HG02970 (cell line): ENCODE results near the gene S100A7.
"Not testable (repeated sequence)": the region's sequence is repeated elsewhere in the genome, so short reads cannot be mapped to it uniquely, and the experiment has no call there.

Experiments used
- ATAC-seq: cut with Tn5 transposase; IDR thresholded peaks from one replicate; pipeline ENCODE4 v1.9.1; 2021; ENCODE audit warnings: mild to moderate bottlenecking, moderate library complexity, moderate number of reproducible peaks; ENCODE audit not compliant: unreplicated experiment, low FRiP score

Gene S100A7

DNA sequence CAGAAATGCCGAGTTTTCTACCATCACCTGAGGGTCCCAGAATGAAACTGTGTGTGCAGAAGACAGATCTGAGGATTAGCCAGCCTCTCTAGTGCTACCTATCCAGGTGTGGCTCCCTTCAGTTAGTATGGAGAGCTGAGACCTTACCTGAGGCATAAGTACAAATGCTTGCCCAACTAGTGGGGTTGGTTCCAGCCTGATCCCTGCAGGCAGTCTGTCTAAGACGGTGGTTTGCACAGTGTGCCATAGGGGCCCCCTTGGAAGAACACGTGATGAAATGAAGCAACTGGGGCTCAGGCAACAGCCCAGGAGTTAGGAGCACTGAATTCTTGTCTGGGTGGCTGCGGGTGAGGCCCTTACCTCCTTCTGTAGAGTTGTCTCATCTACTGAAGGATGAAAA, 28.5 kb downstream of the S100A7 start:
- no peak for ATAC-seq

DNA sequence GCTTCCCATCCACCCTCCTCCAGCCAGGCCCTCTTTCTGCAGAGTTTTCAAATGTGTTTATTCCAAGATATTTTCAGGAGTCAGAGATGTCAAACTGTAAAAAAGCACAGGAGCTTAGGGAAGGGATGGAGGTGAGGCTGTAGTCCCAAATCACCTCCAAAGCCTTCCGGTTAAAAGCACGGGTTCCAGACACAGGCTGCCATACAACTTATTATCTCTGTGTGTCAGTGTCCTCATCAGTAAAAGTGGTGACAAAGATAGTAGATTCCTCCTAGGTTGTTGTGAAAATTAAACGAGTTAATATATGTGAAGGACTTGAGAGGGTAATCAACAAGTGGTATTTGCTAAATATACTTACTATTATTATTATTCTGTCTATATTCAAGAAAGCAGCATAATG, 29.0 kb downstream of the S100A7 start:
- ATAC-seq = no peak

- ATAC-seq = no peak
Observed at GRCh38 chr1:153431002-153431401, 29.4 kb downstream of the S100A7 start.

- no peak for ATAC-seq
Observed at GRCh38 chr1:153430561-153430960, 29.9 kb downstream of the S100A7 start.

- ATAC-seq = no peak
Observed at GRCh38 chr1:153430166-153430553, 30.3 kb downstream of the S100A7 start.

GRCh38 chr1:153429266-153430165, 30.9 kb downstream of the S100A7 start:
- ATAC-seq = no peak

DNA sequence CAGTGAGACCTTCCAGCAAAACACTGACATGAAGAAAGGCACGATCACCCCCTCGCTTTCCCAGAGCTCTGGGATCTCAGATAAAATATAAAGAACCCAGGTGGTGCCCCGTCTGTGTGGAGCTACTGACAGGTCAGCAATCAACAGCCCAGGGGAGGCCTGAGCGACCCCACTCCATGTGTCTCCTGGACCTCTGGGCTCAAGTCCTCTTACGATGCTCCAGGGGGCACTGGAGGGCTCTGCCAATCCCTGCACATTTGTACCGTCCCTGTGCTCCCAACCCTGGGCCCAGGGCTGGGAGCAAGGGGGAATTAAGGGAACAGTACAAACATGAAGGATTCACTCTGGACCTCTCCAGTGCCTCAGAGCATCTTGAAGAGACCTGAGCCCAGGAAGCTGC, 31.7 kb downstream of the S100A7 start:
- no peak for ATAC-seq

GRCh38 chr1:153428073-153428638, 32.3 kb downstream of the S100A7 start:
- no peak for ATAC-seq

DNA sequence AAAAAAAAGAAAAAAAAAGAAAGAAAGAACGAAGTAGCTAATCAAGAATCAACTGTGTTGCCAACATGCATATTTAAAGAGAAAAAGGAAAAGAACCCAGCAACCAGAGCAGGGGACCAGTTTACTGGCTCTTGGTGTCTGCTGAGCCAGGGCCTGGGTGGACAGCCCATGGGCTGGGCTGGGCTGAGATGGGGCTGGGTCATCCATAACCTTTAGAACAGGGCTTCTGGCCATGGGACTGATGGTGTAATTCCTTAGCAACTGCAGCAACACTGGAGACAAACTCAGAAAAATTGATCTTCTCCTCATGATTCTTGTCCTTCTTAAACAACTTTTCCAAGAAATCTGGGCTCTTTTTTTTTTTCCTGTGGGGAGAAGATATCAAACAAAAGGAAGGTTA, 33.6 kb downstream of the S100A7 start:
- ATAC-seq = no peak

GRCh38 chr1:153422450-153423068, 37.9 kb downstream of the S100A7 start:
- ATAC-seq = no peak

DNA sequence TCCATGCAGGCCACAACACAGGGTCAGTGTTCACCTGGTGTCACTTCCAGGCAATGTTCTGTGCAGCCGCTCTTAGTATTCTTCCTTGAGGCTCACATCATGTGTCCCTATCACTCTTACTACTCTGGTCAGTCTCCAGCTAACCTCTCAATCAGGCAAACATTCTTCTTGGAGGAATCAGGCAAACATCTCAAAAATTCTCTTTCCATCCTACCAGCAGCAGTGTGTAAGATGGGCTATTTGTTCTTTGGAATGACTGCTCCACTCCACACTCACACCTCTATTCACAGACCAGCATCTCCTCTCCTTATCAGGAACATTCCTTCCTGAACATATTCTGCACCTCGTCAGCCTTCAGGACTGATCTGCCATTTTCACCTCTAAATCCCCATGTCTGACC, 40.1 kb downstream of the S100A7 start:
- ATAC-seq = no peak

DNA sequence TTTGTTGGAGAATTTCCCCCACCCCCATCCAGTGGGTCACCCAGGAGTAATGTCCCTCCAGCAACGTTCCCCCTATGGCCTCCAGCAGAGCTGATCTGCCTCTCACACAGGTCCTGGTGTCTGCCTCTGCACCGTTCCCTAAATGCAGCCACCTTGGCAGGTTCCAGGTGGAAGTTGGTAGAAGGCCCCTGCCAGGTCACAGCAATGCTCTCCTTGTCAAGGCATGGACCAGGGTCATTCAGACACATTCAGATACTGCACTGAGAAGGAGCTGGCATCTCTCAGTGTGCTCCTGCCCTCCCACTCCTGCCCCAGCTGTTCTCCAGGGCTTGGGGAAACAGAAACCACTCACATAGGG, 41.0 kb downstream of the S100A7 start:
- ATAC-seq = not testable (repeated sequence)

DNA sequence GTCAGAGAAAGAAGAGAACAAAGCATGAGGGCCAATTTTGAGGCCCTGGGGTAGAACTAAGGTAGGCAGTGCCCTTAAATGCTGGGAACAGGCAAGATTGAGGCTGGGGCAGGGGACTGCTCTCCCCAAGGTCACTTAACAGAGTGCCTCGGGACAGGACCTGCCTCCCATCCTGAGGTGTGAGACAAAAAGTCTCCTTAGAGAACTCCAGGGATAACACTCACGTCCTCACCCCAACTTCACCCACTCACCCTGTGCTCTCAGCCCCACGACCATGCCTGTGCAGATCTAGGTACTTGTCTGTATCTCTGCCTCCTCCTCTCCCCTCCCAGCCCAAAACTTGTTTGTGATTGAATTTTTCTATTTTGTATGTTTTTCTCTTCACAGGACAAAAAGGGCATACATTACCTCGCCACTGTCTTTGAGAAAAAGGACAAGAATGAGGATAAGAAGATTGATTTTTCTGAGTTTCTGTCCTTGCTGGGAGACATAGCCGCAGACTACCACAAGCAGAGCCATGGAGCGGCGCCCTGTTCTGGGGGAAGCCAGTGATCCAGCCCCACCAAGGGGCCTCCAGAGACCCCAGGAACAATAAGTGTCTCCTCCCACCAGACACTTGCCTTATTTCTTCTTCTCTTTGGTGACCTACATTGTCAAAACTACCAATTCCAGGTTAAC, 41.6 kb downstream of the S100A7 start:
- not testable (repeated sequence) for ATAC-seq

DNA sequence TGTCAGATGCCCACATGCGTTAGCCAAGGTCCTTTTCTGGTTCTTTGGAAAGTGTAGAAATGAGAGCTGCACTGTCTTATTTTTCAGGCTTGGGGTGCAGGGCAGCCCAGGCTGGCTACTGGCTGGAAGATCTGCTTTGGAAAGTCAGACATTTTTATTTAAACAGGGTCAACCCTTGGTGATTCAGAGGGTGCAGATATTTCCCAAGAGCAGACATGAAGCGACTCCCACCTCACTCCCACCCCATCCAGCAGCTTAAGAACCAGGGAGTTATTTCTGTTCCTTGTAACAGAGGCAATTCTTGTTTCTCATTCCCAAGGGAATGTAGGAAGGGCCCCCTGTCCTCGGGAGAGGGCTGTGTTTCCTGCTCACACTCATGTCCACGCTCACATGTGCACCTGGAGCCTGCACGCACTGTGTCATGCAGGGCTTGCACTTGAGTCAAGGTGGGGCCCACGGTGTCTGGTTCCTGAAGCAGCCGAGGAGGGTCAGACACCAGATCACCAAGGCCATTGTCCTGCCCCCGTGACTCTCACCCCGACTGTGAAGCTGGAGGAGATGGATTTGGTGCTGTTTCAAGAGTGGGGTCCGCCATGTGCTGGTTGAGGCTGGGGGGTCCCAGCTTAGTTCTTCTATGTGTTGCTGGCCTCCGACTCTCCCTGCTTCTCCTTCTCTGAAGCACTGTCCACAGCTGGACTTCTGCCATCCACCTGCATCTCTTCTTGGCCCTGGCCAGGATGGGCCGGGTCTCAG, 43.1 kb downstream of the S100A7 start:
- ATAC-seq = no peak

DNA sequence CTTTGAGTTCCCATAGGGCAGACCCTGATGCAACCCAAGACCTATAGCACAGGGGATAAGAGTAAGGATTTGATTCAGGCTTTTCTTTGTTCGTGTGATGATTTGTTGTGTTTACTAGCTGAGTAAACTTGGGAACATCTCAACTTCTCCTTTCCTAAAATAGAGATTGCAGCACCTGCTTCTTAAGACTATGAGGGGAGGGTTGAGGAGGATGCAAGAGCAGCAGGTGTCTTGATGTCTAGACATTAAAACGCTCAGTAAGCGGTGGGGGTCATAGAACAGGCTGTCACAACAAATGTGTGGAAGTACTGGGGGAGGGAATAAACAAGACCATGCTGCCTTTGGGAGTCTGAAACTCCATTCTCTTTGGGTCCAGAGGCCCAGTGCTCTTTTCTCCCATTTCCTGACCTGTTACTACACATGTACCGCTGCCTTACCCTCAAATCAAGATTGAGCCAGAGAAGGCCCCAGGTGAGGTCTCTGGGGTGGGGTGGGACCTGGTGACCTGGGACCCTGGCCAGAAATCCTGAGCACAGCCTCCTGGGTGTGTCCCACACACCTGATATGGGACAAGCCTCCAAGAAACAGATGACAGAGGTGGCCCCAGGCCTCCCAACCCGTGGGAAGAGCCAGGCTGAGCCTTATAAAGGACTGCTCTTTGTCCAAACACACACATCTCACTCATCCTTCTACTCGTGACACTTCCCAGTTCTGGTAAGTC, 44.4 kb downstream of the S100A7 start, which contains the start of gene S100A7A:
S100A7A (plus strand) TSS at position 671 of the 721 bp plus-strand sequence. CDS start 1,563 bp downstream, outside the sequence.
- no peak for ATAC-seq

- ATAC-seq = not testable (repeated sequence)
Observed at GRCh38 chr1:153413961-153414360, 46.5 kb downstream of the S100A7 start.
